GM12878 (cell line): Measurements from ENCODE around the gene DAD1. TPM values are rescaled to one million over a fixed set of nuclear protein-coding genes. Genes with fewer than 3 reads are reported as not detected.
A peak's percentile ranks its signal among the peaks of the same experiment; 100 is the strongest.

Experiments
- ATAC-seq: fragments of 200-7000 bp; cut with Tn5 transposase; 3 replicates; pipeline ENCODE4 v1.9.1; 2020; ENCODE audit warnings: mild to moderate bottlenecking, moderate library complexity
- BruUV-seq: library from RNA; stranded (reverse); fragments of 400-500 nt; replicated peaks from 2 replicates; lab custom pipeline; 2021; lab: Mats Ljungman, UMichigan
- CTCF ChIA-PET: fragments of 300-600 bp; sonication (Branson Sonifier 250); formaldehyde crosslinking; extraction: SDS; loops from one replicate; lab custom pipeline; 2021; ENCODE audit warnings: inconsistent platforms; lab: Yijun Ruan, JAX
- POLR2A ChIA-PET: fragments of 350-600 bp; formaldehyde crosslinking; extraction: SDS; loops from one replicate; lab custom pipeline; 2021; ENCODE audit warnings: inconsistent platforms; lab: Charles Lee
- RAD21 ChIA-PET: fragments of 300-600 bp; sonication (Branson Sonifier 250); formaldehyde crosslinking; loops from one replicate; lab custom pipeline; 2023; ENCODE audit warnings: antibody characterized with exemption; ENCODE audit not compliant: unreplicated experiment; lab: Charles Lee
- SMC1A ChIA-PET: fragments of 300-600 bp; sonication (Branson Sonifier 250); formaldehyde crosslinking; loops from one replicate; lab custom pipeline; 2023; ENCODE audit not compliant: unreplicated experiment, uncharacterized antibody; lab: Charles Lee
- DNase-seq: peaks from one replicate; pipeline ENCODE4 v3.0.0-alpha.2; 2011; ENCODE audit warnings: low read depth, low spot score
- FAIRE-seq: peaks from 3 replicates; lab custom pipeline; 2011; peaks lifted over from hg19 to GRCh38; lab: Jason Lieb, UNC
- H2AFZ ChIP-seq: 2 replicates; pipeline ENCODE4 v1.6.0; 2011; ENCODE audit warnings: low read depth, low read length, control low read depth; ENCODE audit not compliant: control insufficient read depth
- H3K27ac ChIP-seq: 2 replicates; pipeline ENCODE4 v1.5.1; 2011; ENCODE audit warnings: control low read depth; ENCODE audit not compliant: control insufficient read depth, insufficient read depth
- H3K27me3 ChIP-seq, 2 experiments: replicated peaks in 1 of 2; 2 replicates each; pipeline versions ENCODE4 v1.6.0 to v1.6.1; 2011; ENCODE audit warnings: low read length in 1 of 2; ENCODE audit not compliant: control insufficient read depth in 2 of 2, insufficient read depth in 2 of 2
- H3K36me3 ChIP-seq, 2 experiments: 2 replicates each; pipeline ENCODE4 v1.5.1; 2011; ENCODE audit warnings: low read length in 1 of 2; ENCODE audit not compliant: control insufficient read depth in 2 of 2, insufficient read depth in 2 of 2
- H3K4me1 ChIP-seq: 2 replicates; pipeline ENCODE4 v1.6.1; 2011; ENCODE audit warnings: mild to moderate bottlenecking, low read length, moderate library complexity, mixed read lengths; ENCODE audit not compliant: control insufficient read depth, insufficient read depth
- H3K4me2 ChIP-seq: 2 replicates; pipeline ENCODE4 v1.6.0; 2011; ENCODE audit warnings: control low read depth; ENCODE audit not compliant: control insufficient read depth, insufficient read depth
- H3K4me3 ChIP-seq: fragments of 200-600 bp; sonication (generic); 2 replicates; pipeline ENCODE4 v1.5.1; 2016
- H3K79me2 ChIP-seq: 2 replicates; pipeline ENCODE4 v1.6.0; 2011; ENCODE audit warnings: low read length; ENCODE audit not compliant: control insufficient read depth, insufficient read depth
- H3K9ac ChIP-seq: 2 replicates; pipeline ENCODE4 v1.8.0; 2011; ENCODE audit warnings: low read length, control low read depth, mixed read lengths; ENCODE audit not compliant: control insufficient read depth, insufficient read depth
- H3K9me3 ChIP-seq: replicated peaks from 3 replicates; pipeline ENCODE4 v1.5.1; 2011; ENCODE audit warnings: mild to moderate bottlenecking, low read length; ENCODE audit not compliant: control insufficient read depth, insufficient read depth
- H4K20me1 ChIP-seq: 2 replicates; pipeline ENCODE4 v1.6.0; 2011; ENCODE audit not compliant: control insufficient read depth, insufficient read depth
- KLF5 ChIP-seq: fragments of 450-650 bp; IDR thresholded peaks from 2 replicates; pipeline ENCODE4 v1.6.1; 2014; ENCODE audit warnings: mild to moderate bottlenecking; ENCODE audit not compliant: partially characterized antibody
- MXI1 ChIP-seq: fragments of 150-350 bp; IDR thresholded peaks from 2 replicates; pipeline ENCODE4 v1.6.1; 2011; ENCODE audit warnings: low read depth, mild to moderate bottlenecking, inconsistent platforms, low read length, improper control_type of control experiment
- ZBED1 ChIP-seq: IDR thresholded peaks from 2 replicates; pipeline ENCODE4 v1.6.1; 2016; ENCODE audit warnings: borderline replicate concordance
- ZNF207 ChIP-seq: fragments of 450-650 bp; IDR thresholded peaks from 2 replicates; pipeline ENCODE4 v1.6.1; 2014; ENCODE audit warnings: antibody characterized with exemption, mild to moderate bottlenecking, borderline replicate concordance
- ZNF384 ChIP-seq: IDR thresholded peaks from 2 replicates; pipeline ENCODE4 v1.6.1; 2012; ENCODE audit warnings: low read depth, mild to moderate bottlenecking, low read length, improper control_type of control experiment, borderline replicate concordance
- ZZZ3 ChIP-seq: IDR thresholded peaks from 2 replicates; pipeline ENCODE4 v1.6.1; 2011; ENCODE audit warnings: low read depth; ENCODE audit not compliant: control insufficient read depth, insufficient read length
- WGBS: methylation state at CpG from one replicate; pipeline ENCODE4 v1.1.6; 2016; ENCODE audit warnings: low lambda C conversion rate; ENCODE audit not compliant: insufficient replicate concordance, insufficient coverage; ENCODE audit errors: missing lambda C conversion rate; 5-methylcytosine and 5-hydroxymethylcytosine counted together
- in situ Hi-C: fragments of 300-500 bp; cut with MboI; formaldehyde crosslinking; loops from 9 replicates; pipeline ENCODE4 v1.14.3; 2018; ENCODE audit warnings: mixed read lengths
- intact Hi-C: fragments of 100-400 bp; cut with micrococcal nuclease; formaldehyde crosslinking; loops from one replicate; pipeline ENCODE4 v1.14.2; 2022; ENCODE audit not compliant: unreplicated experiment
- polyA plus RNA-seq, 11 experiments: library from polyadenylated mRNA; depleted of rRNA in 4 of 11; unstranded in 6 of 11; stranded (reverse) in 5 of 11; fragments of >200 nt; fragmentation: Nextera tagmentation in 4 of 11; fragmentation: Illumina TruSeq in 1 of 11; extraction: Ambion mirVana in 4 of 11; extraction: Trizol in 1 of 11; gene quantifications; 1 replicate in 1 of 11; 2 replicates in 10 of 11; pipeline versions ENCODE4 v1.2.1 to v1.2.3, GENCODE V29; 2011 to 2016; ENCODE audit warnings: inconsistent platforms in 2 of 11, missing spikeins in 2 of 11, low read depth in 1 of 11
- total RNA-seq, 4 experiments: library from RNA; depleted of rRNA in 3 of 4; stranded (reverse); fragments of >200 nt in 3 of 4; fragmentation: Illumina TruSeq in 1 of 4; extraction: Trizol in 1 of 4; gene quantifications; 2 replicates each; pipeline versions ENCODE4 v1.2.1 to v1.2.3, GENCODE V29; 2013 to 2021
- TF ChIP-seq, protein P1 (sequence below): IDR thresholded peaks from 2 replicates; pipeline ENCODE4 v1.6.1; 2011; ENCODE audit warnings: borderline replicate concordance, low read depth, mild to moderate bottlenecking, moderate library complexity, low read length; ENCODE audit not compliant: insufficient read depth, poor library complexity, severe bottlenecking
- TF ChIP-seq, protein P2 (sequence below): fragments of 450-650 bp; formaldehyde crosslinking; IDR thresholded peaks from 2 replicates; pipeline ENCODE4 v1.5.0; 2022; ENCODE audit warnings: mild to moderate bottlenecking, missing genetic modification characterization

The DAD1 gene
- total and polyA plus RNA-seq, 10 of the 15 experiments (the other 5 are each of a cell fraction or from before 2014, with no cell fraction given) = 161 to 920 (median 319) TPM

DNA sequence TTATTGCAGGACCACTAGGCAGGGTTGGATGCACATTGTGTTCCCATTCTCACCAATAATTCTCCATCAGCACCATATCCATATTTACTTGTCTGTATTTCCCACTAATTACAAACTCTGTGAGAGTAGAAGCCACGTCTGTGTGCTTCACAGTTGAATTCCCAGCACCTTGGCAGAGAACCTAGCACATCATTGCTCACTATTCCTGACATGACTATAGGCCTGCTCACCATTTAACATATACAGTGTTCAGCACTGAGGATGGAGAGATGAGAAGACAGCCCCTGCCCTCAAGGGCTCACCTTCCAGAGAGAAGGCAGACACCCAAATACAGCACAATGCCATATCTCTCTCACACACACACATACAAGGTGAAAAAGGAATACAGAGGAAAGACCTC is 5.0 kb downstream of the DAD1 start:
- ATAC-seq = peak; percentile 47
- Histone ChIP-seq H4K20me1 (no peaks in the 10 kb centered on the region), H3K4me1 (peaks cover 32% of the 10 kb centered on the region), H3K27ac (peak overlapping the region; percentile 13; the same call in 1 of the 2 replicates), H2AFZ (no peak overlapping the region)
- SMC1A ChIA-PET = interaction anchor here (0.9 to 7.0 kb wide), 9 partner anchors 10 to 265 kb away, joined by 3 to 72 read pairs (median 4); partner anchors contain the start of genes ABHD4 and OR6J1
- DNase-seq = no peak
- TF ChIP-seq, protein P1, sequence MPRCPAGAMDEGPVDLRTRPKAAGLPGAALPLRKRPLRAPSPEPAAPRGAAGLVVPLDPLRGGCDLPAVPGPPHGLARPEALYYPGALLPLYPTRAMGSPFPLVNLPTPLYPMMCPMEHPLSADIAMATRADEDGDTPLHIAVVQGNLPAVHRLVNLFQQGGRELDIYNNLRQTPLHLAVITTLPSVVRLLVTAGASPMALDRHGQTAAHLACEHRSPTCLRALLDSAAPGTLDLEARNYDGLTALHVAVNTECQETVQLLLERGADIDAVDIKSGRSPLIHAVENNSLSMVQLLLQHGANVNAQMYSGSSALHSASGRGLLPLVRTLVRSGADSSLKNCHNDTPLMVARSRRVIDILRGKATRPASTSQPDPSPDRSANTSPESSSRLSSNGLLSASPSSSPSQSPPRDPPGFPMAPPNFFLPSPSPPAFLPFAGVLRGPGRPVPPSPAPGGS = peak; percentile 44
- TF ChIP-seq ZNF384 = no peak
- TF ChIP-seq MXI1 = no peak
- TF ChIP-seq, all 136 proteins: peak for 1
- 0% methylated on average over 1 of the region's 1 CpG for WGBS
- Histone ChIP-seq H3K9ac (no peak overlapping the region), H3K4me2 (peak overlapping the region; percentile 68), H3K36me3 (peaks cover 0 to 14% of the 10 kb centered on the region in 2 experiments; a peak in 1 of 4 replicates), H3K27me3 (no peaks in the 10 kb centered on the region), H3K9me3 (no peaks in the 10 kb centered on the region), H3K4me3 (peak overlapping the region; percentile 43; the same call in 1 of the 2 replicates), H3K79me2 (peaks cover 76% of the 10 kb centered on the region)
- no TSS peak for BruUV-seq
- ChIA-PET CTCF (interaction anchor here (0.6 to 6.4 kb wide), 10 partner anchors 8 to 422 kb away, joined by 3 to 58 read pairs (median 4); partner anchors contain the start of gene ABHD4), POLR2A (interaction anchor here (0.6 to 8.1 kb wide), 2 partner anchors 15 to 234 kb away, joined by 5 to 91 read pairs; partner anchors contain the start of gene ABHD4), RAD21 (interaction anchor here (1.3 to 2.7 kb wide), 3 partner anchors 14 to 403 kb away, joined by 3 to 25 read pairs (median 11); partner anchors contain the start of gene ABHD4)
- no peak for FAIRE-seq
- in situ Hi-C loops (no loop called here), intact Hi-C loops (no loop called here)

DNA sequence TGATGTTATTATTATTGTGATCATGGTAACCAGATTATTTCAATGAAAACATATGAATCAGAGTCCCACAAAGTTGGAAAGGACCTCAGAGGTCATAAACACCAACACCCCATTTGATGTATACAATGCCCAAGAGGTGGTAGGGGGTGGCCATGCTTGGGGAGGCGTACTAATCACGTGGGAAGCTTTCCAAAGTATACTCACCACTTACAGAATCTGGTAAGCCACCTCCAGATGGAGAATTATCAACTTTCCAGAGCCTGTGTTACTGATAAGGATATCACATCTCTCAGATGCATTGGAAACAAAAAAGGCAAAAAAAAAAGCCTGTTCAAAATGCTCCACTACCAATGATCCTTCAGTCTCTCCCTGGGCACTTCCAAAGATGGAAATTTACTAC is 8.4 kb downstream of the DAD1 start:
- Histone ChIP-seq H3K27ac (no peak overlapping the region), H3K27me3 (no peaks in the 10 kb centered on the region), H3K79me2 (peaks cover 63% of the 10 kb centered on the region), H3K9ac (no peak overlapping the region), H3K36me3 (peaks cover 1 to 16% of the 10 kb centered on the region in 2 experiments; a peak in 1 of 4 replicates), H3K4me2 (no peak overlapping the region), H3K4me1 (peaks cover 24% of the 10 kb centered on the region), H3K9me3 (no peaks in the 10 kb centered on the region), H2AFZ (no peak overlapping the region), H3K4me3 (no peak overlapping the region), H4K20me1 (no peaks in the 10 kb centered on the region)
- CTCF ChIA-PET = interaction anchor here (0.8 to 1.7 kb wide), 3 partner anchors 10 to 359 kb away, joined by 3 to 4 read pairs (median 4); no protein-coding TSS in a partner anchor
- RAD21 ChIA-PET = interaction anchor here (0.5 kb wide), 1 partner anchor 359 kb away, joined by 4 read pairs; no protein-coding TSS in a partner anchor
- POLR2A ChIA-PET = interaction anchor here (1.0 to 1.3 kb wide), 2 partner anchors 52 to 319 kb away, joined by 3 to 6 read pairs; no protein-coding TSS in a partner anchor
- SMC1A ChIA-PET = interaction anchor here (1.1 kb wide), 1 partner anchor 10 kb away, joined by 3 read pairs; no protein-coding TSS in a partner anchor
- in situ Hi-C loops (no loop called here), intact Hi-C loops (no loop called here)
- WGBS = 55% methylated on average over 2 of the region's 2 CpGs
- TF ChIP-seq ZZZ3 (no peak), ZNF207 (no peak), ZBED1 (no peak), KLF5 (no peak)
- TF ChIP-seq, protein P2, sequence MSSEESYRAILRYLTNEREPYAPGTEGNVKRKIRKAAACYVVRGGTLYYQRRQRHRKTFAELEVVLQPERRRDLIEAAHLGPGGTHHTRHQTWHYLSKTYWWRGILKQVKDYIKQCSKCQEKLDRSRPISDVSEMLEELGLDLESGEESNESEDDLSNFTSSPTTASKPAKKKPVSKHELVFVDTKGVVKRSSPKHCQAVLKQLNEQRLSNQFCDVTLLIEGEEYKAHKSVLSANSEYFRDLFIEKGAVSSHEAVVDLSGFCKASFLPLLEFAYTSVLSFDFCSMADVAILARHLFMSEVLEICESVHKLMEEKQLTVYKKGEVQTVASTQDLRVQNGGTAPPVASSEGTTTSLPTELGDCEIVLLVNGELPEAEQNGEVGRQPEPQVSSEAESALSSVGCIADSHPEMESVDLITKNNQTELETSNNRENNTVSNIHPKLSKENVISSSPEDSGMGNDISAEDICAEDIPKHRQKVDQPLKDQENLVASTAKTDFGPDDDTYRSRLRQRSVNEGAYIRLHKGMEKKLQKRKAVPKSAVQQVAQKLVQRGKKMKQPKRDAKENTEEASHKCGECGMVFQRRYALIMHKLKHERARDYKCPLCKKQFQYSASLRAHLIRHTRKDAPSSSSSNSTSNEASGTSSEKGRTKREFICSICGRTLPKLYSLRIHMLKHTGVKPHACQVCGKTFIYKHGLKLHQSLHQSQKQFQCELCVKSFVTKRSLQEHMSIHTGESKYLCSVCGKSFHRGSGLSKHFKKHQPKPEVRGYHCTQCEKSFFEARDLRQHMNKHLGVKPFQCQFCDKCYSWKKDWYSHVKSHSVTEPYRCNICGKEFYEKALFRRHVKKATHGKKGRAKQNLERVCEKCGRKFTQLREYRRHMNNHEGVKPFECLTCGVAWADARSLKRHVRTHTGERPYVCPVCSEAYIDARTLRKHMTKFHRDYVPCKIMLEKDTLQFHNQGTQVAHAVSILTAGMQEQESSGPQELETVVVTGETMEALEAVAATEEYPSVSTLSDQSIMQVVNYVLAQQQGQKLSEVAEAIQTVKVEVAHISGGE (CRISPR knock-in tag) = no peak
- BruUV-seq = no TSS peak
- no peak for DNase-seq
- FAIRE-seq = no peak
- ATAC-seq = no peak
